ENCODE measurements around the gene RAB4B.

The RAB4B gene

GRCh38 chr19:40776932-40777644, 959 bp upstream of the RAB4B start:
- Histone ChIP-seq H2AFZ (ENCODE audit: low read length) (peak overlapping the region; percentile 71), H3K9ac (ENCODE audit: low read depth, low read length, poor library complexity, severe bottlenecking) (peak overlapping the region; percentile 92), H3K9me3 (ENCODE audit: insufficient read depth, low read depth, low read length) (no peaks in the 10 kb centered on the region), H3K79me2 (ENCODE audit: insufficient read depth, low read length) (no peaks in the 10 kb centered on the region; the same call in 1 of the 2 replicates), H3K36me3 (ENCODE audit: insufficient read depth, low read length) (no peaks in the 10 kb centered on the region), H3K4me1 (ENCODE audit: insufficient read depth, low read length, poor library complexity, severe bottlenecking) (peaks cover 25% of the 10 kb centered on the region), H3F3A (ENCODE audit: low read depth) (peaks cover 9% of the 10 kb centered on the region), H3K4me3 (ENCODE audit: low read length, poor library complexity, severe bottlenecking) (peak overlapping the region; percentile 81), H3K4me2 (ENCODE audit: low read depth, low read length, poor library complexity, severe bottlenecking) (peak overlapping the region; percentile 93), H4K20me1 (ENCODE audit: insufficient read depth, low read length, poor library complexity, severe bottlenecking) (no peaks in the 10 kb centered on the region), H3K27me3 (ENCODE audit: insufficient read depth, low read length, poor library complexity, severe bottlenecking) (no peaks in the 10 kb centered on the region), H3K9me2 (replicated peaks; ENCODE audit: low read depth, low read length) (no peaks in the 10 kb centered on the region)
- TF ChIP-seq EZH2phosphoT487 (IDR thresholded peaks at IDR 0.05; ENCODE audit: borderline replicate concordance), result no peak
- no peak for TF ChIP-seq CTCF (conservative IDR thresholded peaks at IDR 0.05; ENCODE audit: low read length)

- Histone ChIP-seq H3K27me3 (ENCODE audit: insufficient read depth, low read length, poor library complexity, severe bottlenecking) (no peaks in the 10 kb centered on the region), H3K4me1 (ENCODE audit: insufficient read depth, low read length, poor library complexity, severe bottlenecking) (peaks cover 25% of the 10 kb centered on the region), H4K20me1 (ENCODE audit: insufficient read depth, low read length, poor library complexity, severe bottlenecking) (no peaks in the 10 kb centered on the region), H3K4me2 (ENCODE audit: low read depth, low read length, poor library complexity, severe bottlenecking) (peak overlapping the region; percentile 93), H3K79me2 (ENCODE audit: insufficient read depth, low read length) (no peaks in the 10 kb centered on the region; the same call in 1 of the 2 replicates), H3K9me2 (replicated peaks; ENCODE audit: low read depth, low read length) (no peaks in the 10 kb centered on the region), H3K9ac (ENCODE audit: low read depth, low read length, poor library complexity, severe bottlenecking) (peak overlapping the region; percentile 92), H3F3A (ENCODE audit: low read depth) (peaks cover 9% of the 10 kb centered on the region), H3K9me3 (ENCODE audit: insufficient read depth, low read depth, low read length) (no peaks in the 10 kb centered on the region), H2AFZ (ENCODE audit: low read length) (peak overlapping the region; percentile 71), H3K4me3 (ENCODE audit: low read length, poor library complexity, severe bottlenecking) (peak overlapping the region; percentile 81), H3K36me3 (ENCODE audit: insufficient read depth, low read length) (no peaks in the 10 kb centered on the region)
- TF ChIP-seq CTCF (conservative IDR thresholded peaks at IDR 0.05; ENCODE audit: low read length), result no peak
These were observed 456 bp upstream of the RAB4B start for GRCh38 chr19:40777645-40777936.

- Histone ChIP-seq H3K27me3 (ENCODE audit: insufficient read depth, low read length, poor library complexity, severe bottlenecking) (no peaks in the 10 kb centered on the region), H3K4me1 (ENCODE audit: insufficient read depth, low read length, poor library complexity, severe bottlenecking) (peaks cover 25% of the 10 kb centered on the region), H3K9me2 (replicated peaks; ENCODE audit: low read depth, low read length) (no peaks in the 10 kb centered on the region), H2AFZ (ENCODE audit: low read length) (peak overlapping the region; percentile 67), H3K4me2 (ENCODE audit: low read depth, low read length, poor library complexity, severe bottlenecking) (peak overlapping the region; percentile 90), H3K9me3 (ENCODE audit: insufficient read depth, low read depth, low read length) (no peaks in the 10 kb centered on the region), H3K79me2 (ENCODE audit: insufficient read depth, low read length) (no peaks in the 10 kb centered on the region; the same call in 1 of the 2 replicates), H3K4me3 (ENCODE audit: low read length, poor library complexity, severe bottlenecking) (peak overlapping the region; percentile 81), H4K20me1 (ENCODE audit: insufficient read depth, low read length, poor library complexity, severe bottlenecking) (no peaks in the 10 kb centered on the region), H3F3A (ENCODE audit: low read depth) (peaks cover 9% of the 10 kb centered on the region), H3K36me3 (ENCODE audit: insufficient read depth, low read length) (no peaks in the 10 kb centered on the region), H3K9ac (ENCODE audit: low read depth, low read length, poor library complexity, severe bottlenecking) (peak overlapping the region; percentile 92)
- no peak for TF ChIP-seq CTCF (conservative IDR thresholded peaks at IDR 0.05; ENCODE audit: low read length)
- no peak for TF ChIP-seq EZH2phosphoT487 (IDR thresholded peaks at IDR 0.05; ENCODE audit: borderline replicate concordance)
These were observed 748 bp downstream of the RAB4B start for GRCh38 chr19:40778706-40779284.

Measured in Loucy (cell line).